T-helper 2 cell (primary cell): ENCODE data around the gene YJU2.

Source experiments
- DNase-seq, 5 experiments: peaks; one replicate each; pipeline versions ENCODE4 v3.0.0 to v3.0.0-alpha.2; 2012 to 2022

YJU2 gene

GRCh38 chr19:4301590-4302242 is 54.8 kb downstream of the YJU2 start:
- no peak for DNase-seq

- peak in 1 of 5 experiments; percentile 33 for DNase-seq
These were observed 55.4 kb downstream of the YJU2 start, which contains the start of gene TMIGD2 for GRCh38 chr19:4302243-4302640. Gene TMIGD2, minus strand, starts transcription at chr19:4302389. Its CDS starts 4 bp downstream, at chr19:4302385.

GRCh38 chr19:4303819-4304537 is 57.1 kb downstream of the YJU2 start:
- DNase-seq, result peak in 1 of 5 experiments; percentile 50

GRCh38 chr19:4304538-4305256 is 57.8 kb downstream of the YJU2 start, which contains the start of gene FSD1:
Gene FSD1, plus strand, starts transcription at chr19:4304598. Its CDS starts 149 bp downstream, at chr19:4304747.
- peak in 4 of 5 experiments; percentile 32 to 74 (median 55) for DNase-seq

GRCh38 chr19:4305257-4305612 is 58.4 kb downstream of the YJU2 start:
- DNase-seq, result no peak

GRCh38 chr19:4305659-4306058 is 58.8 kb downstream of the YJU2 start:
- DNase-seq, result no peak

GRCh38 chr19:4310247-4311121 is 63.6 kb downstream of the YJU2 start:
- DNase-seq, result no peak

- DNase-seq, result no peak
These were observed 67.1 kb downstream of the YJU2 start for GRCh38 chr19:4313847-4314490.

GRCh38 chr19:4316956-4317355 is 70.1 kb downstream of the YJU2 start:
- no peak for DNase-seq

GRCh38 chr19:4318460-4318859 is 71.6 kb downstream of the YJU2 start:
- DNase-seq, result no peak
